Endothelial cell (in vitro differentiated cells): Measurements from ENCODE around the gene ADAM22. TPM values are rescaled to one million over a fixed set of nuclear protein-coding genes. Genes with fewer than 3 reads are reported as not detected.

Experiments
- DNase-seq: peaks from one replicate; pipeline ENCODE4 v3.0.0; 2021; ENCODE audit warnings: low spot score
- H3K27ac Mint-ChIP-seq: one replicate; pipeline ENCODE4 v1.8.0; 2021; ENCODE audit warnings: mixed read lengths, inconsistent platforms; ENCODE audit not compliant: unreplicated experiment
- H3K27me3 Mint-ChIP-seq: one replicate; pipeline ENCODE4 v1.8.0; 2021; ENCODE audit warnings: mild to moderate bottlenecking, moderate library complexity, mixed read lengths, inconsistent platforms; ENCODE audit not compliant: unreplicated experiment
- H3K36me3 Mint-ChIP-seq: one replicate; pipeline ENCODE4 v1.8.0; 2021; ENCODE audit warnings: mild to moderate bottlenecking, low read depth, mixed read lengths, inconsistent platforms; ENCODE audit not compliant: unreplicated experiment
- H3K4me1 Mint-ChIP-seq: one replicate; pipeline ENCODE4 v1.8.0; 2021; ENCODE audit warnings: mild to moderate bottlenecking, mixed read lengths, inconsistent platforms; ENCODE audit not compliant: unreplicated experiment
- H3K4me3 Mint-ChIP-seq: one replicate; pipeline ENCODE4 v1.8.0; 2021; ENCODE audit warnings: mild to moderate bottlenecking, mixed read lengths, inconsistent platforms; ENCODE audit not compliant: unreplicated experiment
- H3K9me3 Mint-ChIP-seq: one replicate; pipeline ENCODE4 v1.8.0; 2021; ENCODE audit warnings: mixed read lengths, inconsistent platforms; ENCODE audit not compliant: unreplicated experiment
- CTCF ChIP-seq: fragments of 200-600 bp; sonication (generic); IDR thresholded peaks from one replicate; pipeline ENCODE4 v1.5.0; 2021; ENCODE audit warnings: antibody characterized with exemption; ENCODE audit not compliant: unreplicated experiment
- total RNA-seq: library from RNA; stranded (reverse); fragmentation: NEBNext Ultra II Directional; extraction: Animal tissue kit (Norgen Biotek cat#: 25700); gene quantifications from one replicate; pipeline ENCODE4 v1.2.1, GENCODE V29; 2021; ENCODE audit not compliant: unreplicated experiment

The ADAM22 gene
- total RNA-seq, 1 donor from 2014 or later = 14.6 TPM

GRCh38 chr7:88115816-88116215 lies 181.8 kb downstream of the ADAM22 start:
- no peak for DNase-seq
- no peak for TF ChIP-seq CTCF
- H3K4me3 Mint-ChIP-seq = no peak overlapping the region
- H3K27ac Mint-ChIP-seq = no peak overlapping the region
- H3K4me1 Mint-ChIP-seq = no peaks in the 10 kb centered on the region
- H3K27me3 Mint-ChIP-seq = no peaks in the 10 kb centered on the region
- H3K36me3 Mint-ChIP-seq = no peaks in the 10 kb centered on the region
- H3K9me3 Mint-ChIP-seq = no peaks in the 10 kb centered on the region

DNA sequence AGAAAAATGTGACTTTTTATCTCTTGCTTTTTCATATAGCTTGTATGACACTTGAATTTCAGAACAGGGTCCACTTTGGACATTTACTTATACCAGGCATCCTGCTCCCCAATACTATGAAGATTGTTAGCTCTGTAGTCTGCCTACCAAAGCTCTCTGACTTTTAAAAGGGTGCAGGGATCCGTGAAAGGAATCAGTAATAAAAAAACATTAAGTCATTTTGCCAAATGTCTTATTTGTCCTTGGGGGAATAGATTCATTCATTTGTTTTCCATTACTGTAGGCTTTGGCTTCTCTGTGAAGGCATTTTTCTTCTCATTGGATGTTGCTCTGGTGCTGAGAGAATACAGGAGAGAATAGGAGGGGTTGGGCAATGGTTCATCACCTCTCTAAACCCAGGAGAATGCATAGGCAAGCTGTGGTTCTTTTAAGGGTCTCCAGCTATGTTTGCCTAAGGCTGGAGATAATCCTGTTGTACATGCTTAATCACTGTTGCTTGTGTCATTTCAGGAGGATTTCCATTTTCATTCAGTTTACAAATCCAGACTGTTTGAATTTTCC lies 182.3 kb downstream of the ADAM22 start:
- Mint-ChIP-seq H3K36me3 (no peaks in the 10 kb centered on the region), H3K4me1 (no peaks in the 10 kb centered on the region), H3K4me3 (no peak overlapping the region), H3K27me3 (no peaks in the 10 kb centered on the region), H3K27ac (no peak overlapping the region), H3K9me3 (no peaks in the 10 kb centered on the region)
- DNase-seq = no peak
- TF ChIP-seq CTCF = no peak

DNA sequence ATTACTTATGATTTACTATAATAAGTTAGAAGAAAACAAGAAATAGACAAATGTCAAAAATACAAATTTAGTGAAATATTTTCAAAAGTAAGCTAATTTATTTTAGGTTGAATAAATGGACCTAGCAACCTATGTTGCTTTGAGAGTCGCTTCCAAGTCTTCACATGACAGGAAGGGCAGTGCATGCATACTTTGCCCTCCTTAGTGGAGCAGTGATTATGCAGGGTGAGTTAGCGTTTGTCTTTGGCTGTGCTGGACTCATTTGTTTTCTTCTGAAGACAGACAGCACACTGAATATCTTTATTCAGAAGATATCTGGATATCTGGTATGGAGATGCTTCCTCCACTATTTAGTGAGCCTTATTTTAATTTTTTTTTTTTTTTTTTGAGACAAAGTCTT lies 183.3 kb downstream of the ADAM22 start:
- DNase-seq = no peak
- no peak for TF ChIP-seq CTCF
- H3K4me1 Mint-ChIP-seq = no peaks in the 10 kb centered on the region
- H3K9me3 Mint-ChIP-seq = no peaks in the 10 kb centered on the region
- no peak overlapping the region for H3K4me3 Mint-ChIP-seq
- H3K27me3 Mint-ChIP-seq = no peaks in the 10 kb centered on the region
- H3K36me3 Mint-ChIP-seq = no peaks in the 10 kb centered on the region
- H3K27ac Mint-ChIP-seq = no peak overlapping the region

DNA sequence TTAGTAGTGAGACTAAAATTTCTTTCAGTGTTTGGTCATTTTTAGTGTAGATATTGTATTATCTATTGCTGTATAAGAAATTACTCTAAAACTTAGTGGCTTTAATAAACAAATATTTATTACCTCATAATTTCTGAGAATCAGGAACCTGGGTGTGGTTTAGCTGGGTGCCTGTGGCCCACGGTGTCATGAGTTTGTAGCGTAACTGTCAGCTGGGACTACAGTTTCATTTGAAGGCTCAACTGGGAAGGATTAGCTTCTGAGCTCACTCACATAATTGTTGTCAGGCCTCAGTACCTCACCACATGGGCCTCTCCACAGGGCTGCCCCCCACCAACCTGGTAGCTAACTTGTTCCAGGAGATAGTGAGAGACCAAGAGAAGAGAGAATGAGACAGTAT lies 187.3 kb downstream of the ADAM22 start:
- Mint-ChIP-seq H3K4me1 (no peaks in the 10 kb centered on the region), H3K27me3 (no peaks in the 10 kb centered on the region), H3K36me3 (no peaks in the 10 kb centered on the region), H3K9me3 (no peaks in the 10 kb centered on the region), H3K4me3 (no peak overlapping the region), H3K27ac (no peak overlapping the region)
- no peak for TF ChIP-seq CTCF
- no peak for DNase-seq

DNA sequence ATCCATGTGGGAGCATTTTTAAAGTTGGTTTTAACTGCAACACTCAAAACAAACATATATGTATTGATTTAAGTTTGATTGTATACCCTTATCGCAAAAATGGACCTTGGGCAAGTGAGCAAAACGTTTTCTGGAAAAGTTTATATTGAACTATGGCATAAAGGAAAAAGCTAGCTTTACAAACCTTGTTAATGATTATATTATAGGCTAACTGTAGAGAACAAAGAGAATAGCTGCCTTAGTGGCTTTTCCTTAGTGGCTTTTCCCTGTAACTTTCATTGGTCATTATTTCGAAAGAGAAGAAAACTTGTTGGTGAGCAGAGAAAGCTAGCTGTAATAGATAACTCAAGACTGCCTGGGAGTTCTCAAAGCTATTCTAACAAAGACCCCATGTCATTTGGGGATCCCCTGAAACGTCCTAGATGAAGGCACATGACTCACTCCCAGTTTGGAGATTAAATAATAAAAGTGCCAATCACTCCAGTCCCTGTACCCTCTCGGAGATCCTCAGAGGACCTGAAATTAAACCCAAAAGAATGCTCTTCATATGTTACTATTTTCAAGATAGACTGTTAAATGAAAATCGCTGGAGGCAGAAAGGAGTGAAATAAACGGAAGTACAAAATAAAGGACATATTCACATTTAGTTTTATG lies 193.7 kb downstream of the ADAM22 start:
- Mint-ChIP-seq H3K27me3 (no peaks in the 10 kb centered on the region), H3K36me3 (no peaks in the 10 kb centered on the region), H3K4me3 (no peak overlapping the region), H3K9me3 (no peaks in the 10 kb centered on the region), H3K4me1 (no peaks in the 10 kb centered on the region), H3K27ac (no peak overlapping the region)
- no peak for DNase-seq
- no peak for TF ChIP-seq CTCF
